Activated CD8-positive, alpha-beta T cell treated with anti-CD3 and anti-CD28 coated beads, Interleukin-2, amount 10 ng/mL, durations not matched to agents 7 days and 5 days (primary cell): ENCODE data around the gene GPATCH2L. TPM values are rescaled to one million over a fixed set of nuclear protein-coding genes. Genes with fewer than 3 reads are reported as not detected.

Experiments used
- ATAC-seq: fragments of 150-1000 bp; cut with Tn5 transposase; one replicate; pipeline ENCODE4 v1.10.0; 2021; ENCODE audit warnings: moderate library complexity
- CTCF ChIA-PET: fragments of 350-600 bp; sonication (Branson Sonifier 250); formaldehyde crosslinking; loops from one replicate; lab custom pipeline; 2021; ENCODE audit warnings: antibody characterized with exemption; lab: Charles Lee
- POLR2A ChIA-PET: fragments of 350-600 bp; sonication (Branson Sonifier 250); formaldehyde crosslinking; loops from one replicate; lab custom pipeline; 2021; ENCODE audit warnings: antibody characterized with exemption; lab: Charles Lee
- DNase-seq: peaks from one replicate; pipeline ENCODE4 v3.0.0-alpha.2; 2020
- H3K27ac Mint-ChIP-seq: one replicate; pipeline ENCODE4 v1.8.0; 2021; ENCODE audit warnings: mild to moderate bottlenecking, mixed read lengths
- H3K27me3 Mint-ChIP-seq: one replicate; pipeline ENCODE4 v1.8.0; 2021; ENCODE audit warnings: low read depth, mixed read lengths
- H3K36me3 Mint-ChIP-seq: one replicate; pipeline ENCODE4 v1.8.0; 2021; ENCODE audit warnings: low read depth, mixed read lengths
- H3K4me1 Mint-ChIP-seq: one replicate; pipeline ENCODE4 v1.8.0; 2021; ENCODE audit warnings: low read depth, mixed read lengths
- H3K4me3 Mint-ChIP-seq: one replicate; pipeline ENCODE4 v1.8.0; 2021; ENCODE audit warnings: mild to moderate bottlenecking, mixed read lengths
- H3K9me3 Mint-ChIP-seq: one replicate; pipeline ENCODE4 v1.8.0; 2022; ENCODE audit warnings: mixed read lengths; ENCODE audit not compliant: insufficient read depth
- total RNA-seq, 2 experiments: library from RNA; stranded (reverse); gene quantifications; one replicate each; pipeline ENCODE4 v1.2.3, GENCODE V29; 2021

The GPATCH2L gene
- total RNA-seq, 2 experiments from 2014 or later: 52.8 to 55.9 TPM

DNA sequence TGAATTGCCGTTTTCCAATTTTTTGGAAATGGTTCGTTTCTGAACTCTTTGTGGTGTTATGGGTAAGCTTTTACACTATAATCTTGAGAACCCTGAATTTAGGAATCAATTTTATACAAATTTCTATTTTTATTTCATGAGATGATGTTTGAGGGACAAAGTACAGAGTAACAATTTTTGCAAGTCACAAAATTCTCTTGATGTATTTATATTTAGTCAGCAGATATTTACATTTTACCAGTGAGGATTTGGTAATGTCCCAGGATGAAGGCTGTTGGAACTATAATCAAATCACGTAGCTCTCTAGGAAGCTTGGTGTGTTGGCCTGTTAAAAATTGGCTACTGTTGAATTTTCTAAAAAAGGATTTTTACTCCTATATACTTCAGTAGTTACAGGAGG, 24.2 kb downstream of the GPATCH2L start:
- Mint-ChIP-seq H3K27ac (no peak overlapping the region), H3K4me3 (no peak overlapping the region), H3K9me3 (no peaks in the 10 kb centered on the region), H3K4me1 (no peaks in the 10 kb centered on the region), H3K36me3 (peaks cover 53% of the 10 kb centered on the region), H3K27me3 (no peaks in the 10 kb centered on the region)
- ATAC-seq (no peak), DNase-seq (no peak)
- CTCF ChIA-PET: no interaction called here
- POLR2A ChIA-PET: interaction anchor here (1.7 kb wide), 1 partner anchor 24 kb away, joined by 8 read pairs; the partner anchor contains the start of gene GPATCH2L

DNA sequence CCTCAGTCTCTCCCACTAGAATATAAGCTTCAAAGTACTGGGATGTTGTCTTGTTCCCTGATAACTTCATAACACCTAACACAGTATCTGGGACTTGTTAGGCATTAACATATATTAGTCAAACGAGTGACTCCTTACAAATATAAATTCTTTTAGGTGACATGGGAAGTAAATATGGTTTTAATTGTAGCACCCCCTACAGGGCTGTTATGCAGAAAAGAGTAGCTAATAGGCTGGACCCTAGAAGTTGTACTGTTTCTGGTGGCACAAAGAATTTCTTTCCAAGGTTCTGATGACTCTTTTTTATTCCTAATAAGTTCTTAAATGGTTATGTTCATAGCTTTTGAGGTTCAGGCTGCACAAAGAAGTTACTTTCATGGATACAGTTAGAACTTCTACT, 29.8 kb downstream of the GPATCH2L start:
- no peak for ATAC-seq
- ChIA-PET CTCF (interaction anchor here (0.7 to 1.5 kb wide), 8 partner anchors 10 to 172 kb away, joined by 3 to 6 read pairs (median 3); no protein-coding TSS in a partner anchor), POLR2A (no interaction called here)
- Mint-ChIP-seq H3K27me3 (no peaks in the 10 kb centered on the region), H3K27ac (no peak overlapping the region), H3K9me3 (no peaks in the 10 kb centered on the region), H3K4me1 (no peaks in the 10 kb centered on the region), H3K36me3 (peaks cover 55% of the 10 kb centered on the region), H3K4me3 (no peak overlapping the region)
- no peak for DNase-seq

GRCh38 chr14:76186308-76187027, 34.7 kb downstream of the GPATCH2L start:
- DNase-seq (no peak), ATAC-seq (no peak)
- H3K36me3 Mint-ChIP-seq: peaks cover 49% of the 10 kb centered on the region
- CTCF ChIA-PET: interaction anchor here (2.3 kb wide), 1 partner anchor 11 kb away, joined by 6 read pairs; no protein-coding TSS in a partner anchor
- H3K27ac Mint-ChIP-seq: no peak overlapping the region
- H3K4me1 Mint-ChIP-seq: peaks cover 8% of the 10 kb centered on the region
- POLR2A ChIA-PET: no interaction called here
- no peaks in the 10 kb centered on the region for H3K27me3 Mint-ChIP-seq
- H3K4me3 Mint-ChIP-seq: no peak overlapping the region
- no peaks in the 10 kb centered on the region for H3K9me3 Mint-ChIP-seq

- Mint-ChIP-seq H3K4me3 (no peak overlapping the region), H3K27ac (no peak overlapping the region), H3K9me3 (no peaks in the 10 kb centered on the region), H3K4me1 (peaks cover 8% of the 10 kb centered on the region), H3K27me3 (no peaks in the 10 kb centered on the region), H3K36me3 (peaks cover 51% of the 10 kb centered on the region)
- ATAC-seq (no peak), DNase-seq (no peak)
- ChIA-PET POLR2A (no interaction called here), CTCF (interaction anchor here (1.2 kb wide), 1 partner anchor 10 kb away, joined by 6 read pairs; no protein-coding TSS in a partner anchor)
Observed at GRCh38 chr14:76191297-76191696, 39.6 kb downstream of the GPATCH2L start.

DNA sequence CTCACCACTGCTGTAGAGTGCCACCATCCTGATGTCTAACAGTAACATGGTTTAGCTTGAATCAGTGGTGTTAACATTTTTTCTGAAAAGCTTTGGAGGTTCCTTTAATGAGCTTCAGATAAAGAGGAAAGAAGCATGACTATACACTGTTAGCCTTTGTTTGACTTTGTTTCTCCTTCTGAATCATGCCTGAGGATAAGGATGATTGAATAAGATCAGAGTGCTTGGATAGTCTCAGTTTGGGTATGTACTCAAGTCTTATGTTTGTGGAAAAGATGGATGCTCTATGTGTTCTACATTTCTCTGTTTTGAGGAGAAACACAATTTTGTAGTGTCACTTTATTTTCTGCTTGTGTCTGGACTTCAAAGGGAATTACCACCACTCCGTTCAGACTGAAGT, 42.0 kb downstream of the GPATCH2L start:
- CTCF ChIA-PET: no interaction called here

GRCh38 chr14:76194327-76194726, 42.6 kb downstream of the GPATCH2L start:
- no peaks in the 10 kb centered on the region for H3K9me3 Mint-ChIP-seq
- DNase-seq (no peak), ATAC-seq (no peak)
- H3K27me3 Mint-ChIP-seq: no peaks in the 10 kb centered on the region
- H3K36me3 Mint-ChIP-seq: peaks cover 46% of the 10 kb centered on the region
- H3K27ac Mint-ChIP-seq: no peak overlapping the region
- peaks cover 5% of the 10 kb centered on the region for H3K4me1 Mint-ChIP-seq
- H3K4me3 Mint-ChIP-seq: no peak overlapping the region
- POLR2A ChIA-PET: no interaction called here
- CTCF ChIA-PET: no interaction called here

More for the DNA sequence above, 42.0 kb downstream of the GPATCH2L start:
- DNase-seq: no peak
- H3K4me3 Mint-ChIP-seq: no peak overlapping the region
- H3K9me3 Mint-ChIP-seq: no peaks in the 10 kb centered on the region
- peaks cover 49% of the 10 kb centered on the region for H3K36me3 Mint-ChIP-seq
- POLR2A ChIA-PET: interaction anchor here (0.6 kb wide), 1 partner anchor 411 kb away, joined by 3 read pairs; no protein-coding TSS in a partner anchor
- peaks cover 8% of the 10 kb centered on the region for H3K4me1 Mint-ChIP-seq
- H3K27ac Mint-ChIP-seq: no peak overlapping the region
- H3K27me3 Mint-ChIP-seq: no peaks in the 10 kb centered on the region
- ATAC-seq: no peak

GRCh38 chr14:76195003-76195402, 43.3 kb downstream of the GPATCH2L start:
- POLR2A ChIA-PET: no interaction called here
- Mint-ChIP-seq H3K4me1 (peaks cover 5% of the 10 kb centered on the region), H3K27ac (no peak overlapping the region), H3K27me3 (no peaks in the 10 kb centered on the region), H3K36me3 (peaks cover 41% of the 10 kb centered on the region), H3K9me3 (no peaks in the 10 kb centered on the region), H3K4me3 (no peak overlapping the region)
- ATAC-seq (no peak), DNase-seq (no peak)
- CTCF ChIA-PET: no interaction called here

DNA sequence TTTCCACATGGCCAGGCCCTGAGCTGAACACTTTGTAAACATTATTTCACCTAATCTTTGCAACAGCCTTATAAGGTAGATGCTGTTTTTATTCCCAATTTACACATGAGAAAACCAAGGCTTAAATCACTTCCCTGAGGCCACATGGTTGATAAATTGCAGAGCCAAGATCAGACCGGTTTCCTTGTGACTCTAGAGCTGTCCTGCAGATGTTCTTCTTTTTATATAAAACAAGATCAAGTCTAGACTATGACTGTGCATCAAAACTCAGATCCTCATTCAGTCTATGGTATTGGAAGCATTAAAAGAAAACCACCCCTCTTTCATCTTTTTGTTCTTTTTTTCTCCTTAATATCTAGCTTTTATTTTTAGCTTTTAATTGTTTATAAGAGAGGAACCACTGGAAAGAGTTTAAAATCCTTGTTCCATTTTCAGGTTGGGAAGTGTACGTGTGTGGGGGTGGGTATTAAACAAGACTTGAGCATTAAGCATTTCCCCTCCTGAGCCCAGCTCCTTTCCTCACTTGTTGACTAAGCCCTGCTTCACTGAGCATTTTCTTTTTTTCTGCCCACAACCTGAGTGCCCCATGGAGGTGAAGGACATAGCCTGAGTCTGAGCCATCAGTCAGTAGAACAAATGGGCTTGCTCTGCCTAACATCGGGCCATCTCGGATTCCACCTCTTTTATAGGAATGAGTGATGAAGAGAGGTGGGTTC, 45.4 kb downstream of the GPATCH2L start:
- Mint-ChIP-seq H3K9me3 (no peaks in the 10 kb centered on the region), H3K4me1 (no peaks in the 10 kb centered on the region), H3K4me3 (no peak overlapping the region), H3K27me3 (no peaks in the 10 kb centered on the region), H3K27ac (no peak overlapping the region), H3K36me3 (peaks cover 43% of the 10 kb centered on the region)
- CTCF ChIA-PET: interaction anchor here (1.1 to 1.6 kb wide), 2 partner anchors 12 to 16 kb away, joined by 3 to 6 read pairs; no protein-coding TSS in a partner anchor
- POLR2A ChIA-PET: no interaction called here
- DNase-seq (no peak), ATAC-seq (no peak)

DNA sequence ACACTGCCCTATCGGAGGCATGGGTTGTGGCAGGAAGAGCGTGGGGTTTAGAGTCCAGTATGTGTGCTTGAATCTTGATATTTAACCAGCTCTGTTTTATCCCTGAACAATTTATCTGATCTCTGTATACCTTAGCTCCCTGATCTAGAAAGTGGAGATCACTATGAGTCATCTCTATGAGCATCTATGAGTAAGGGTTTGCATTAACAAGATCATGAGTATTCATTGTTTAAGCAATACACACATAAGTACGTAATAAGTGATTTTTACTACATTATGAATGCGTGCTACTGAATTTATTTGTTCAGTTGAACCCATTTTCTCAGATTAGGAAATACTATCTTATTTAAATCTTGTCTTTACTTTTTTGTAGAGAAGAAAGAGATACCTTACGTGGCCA, 49.4 kb downstream of the GPATCH2L start:
- no peak overlapping the region for H3K27ac Mint-ChIP-seq
- ChIA-PET CTCF (no interaction called here), POLR2A (no interaction called here)
- H3K27me3 Mint-ChIP-seq: no peaks in the 10 kb centered on the region
- H3K4me1 Mint-ChIP-seq: no peaks in the 10 kb centered on the region
- H3K4me3 Mint-ChIP-seq: no peak overlapping the region
- H3K36me3 Mint-ChIP-seq: peaks cover 32% of the 10 kb centered on the region
- no peak for ATAC-seq
- H3K9me3 Mint-ChIP-seq: no peaks in the 10 kb centered on the region
- DNase-seq: no peak

- H3K27me3 Mint-ChIP-seq: no peaks in the 10 kb centered on the region
- no peak overlapping the region for H3K4me3 Mint-ChIP-seq
- no peak for DNase-seq
- no peak for ATAC-seq
- ChIA-PET CTCF (no interaction called here), POLR2A (no interaction called here)
- no peaks in the 10 kb centered on the region for H3K4me1 Mint-ChIP-seq
- H3K9me3 Mint-ChIP-seq: no peaks in the 10 kb centered on the region
- peaks cover 30% of the 10 kb centered on the region for H3K36me3 Mint-ChIP-seq
- no peak overlapping the region for H3K27ac Mint-ChIP-seq
Observed at GRCh38 chr14:76203086-76204001, 51.6 kb downstream of the GPATCH2L start.

DNA sequence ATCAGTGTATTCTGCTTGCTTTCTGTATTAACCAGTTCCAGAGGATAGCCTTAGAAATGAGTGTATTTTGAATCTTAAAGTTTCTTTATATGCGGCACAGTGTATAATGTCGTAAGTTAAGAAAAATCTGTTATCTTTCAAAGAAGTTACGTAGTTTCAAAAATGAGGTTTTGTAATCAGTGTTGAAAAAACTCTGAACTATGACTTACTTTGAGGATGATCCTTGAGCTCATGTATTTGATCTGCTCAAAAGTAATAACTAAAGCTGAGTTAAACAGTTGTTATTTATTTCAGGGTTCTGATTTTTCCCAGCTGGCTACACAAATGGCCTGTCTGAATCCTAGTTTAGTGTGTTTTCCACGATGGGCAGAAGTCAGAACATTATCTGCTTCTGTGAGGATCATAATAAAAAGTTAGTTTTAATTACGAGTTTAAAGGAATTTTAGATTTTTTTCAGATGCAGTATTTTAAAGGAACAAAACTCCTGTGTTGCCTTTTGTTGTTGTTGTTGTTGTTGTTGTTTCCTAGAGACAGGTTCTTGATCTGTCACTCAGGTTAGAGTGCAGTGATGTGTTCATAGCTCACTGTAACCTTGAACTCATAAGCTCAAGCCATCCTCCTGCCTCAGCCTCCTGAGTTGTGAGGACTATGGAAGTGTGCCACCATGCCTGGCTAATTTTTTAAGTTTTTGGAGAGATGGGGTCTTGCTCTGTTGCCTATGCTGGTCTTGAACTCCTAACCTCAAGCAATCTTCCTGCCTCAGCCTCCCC, 52.9 kb downstream of the GPATCH2L start:
- H3K27me3 Mint-ChIP-seq: no peaks in the 10 kb centered on the region
- ChIA-PET CTCF (no interaction called here), POLR2A (no interaction called here)
- peaks cover 28% of the 10 kb centered on the region for H3K36me3 Mint-ChIP-seq
- DNase-seq (no peak), ATAC-seq (no peak)
- H3K4me3 Mint-ChIP-seq: no peak overlapping the region
- no peaks in the 10 kb centered on the region for H3K9me3 Mint-ChIP-seq
- H3K4me1 Mint-ChIP-seq: no peaks in the 10 kb centered on the region
- H3K27ac Mint-ChIP-seq: no peak overlapping the region
